K562 (cell line): Measurements from ENCODE around the gene SRGAP3. TPM values are rescaled to one million over a fixed set of nuclear protein-coding genes. Genes with fewer than 3 reads are reported as not detected.
A peak's percentile ranks its signal among the peaks of the same experiment; 100 is the strongest.

Experiments
- CHD2 ChIP-seq: IDR thresholded peaks from 2 replicates; pipeline ENCODE4 v1.6.1; 2011; ENCODE audit warnings: low read depth, low read length
- CREB1 ChIP-seq, 2 experiments: sonication (generic) in 1 of 2; formaldehyde crosslinking in 1 of 2; IDR thresholded peaks; 2 replicates each; pipeline versions ENCODE4 v1.6.1 to v1.8.0; 2012 to 2022; ENCODE audit warnings: inconsistent platforms in 1 of 2, mild to moderate bottlenecking in 1 of 2, missing genetic modification reagents in 1 of 2, moderate library complexity in 1 of 2
- DPF2 ChIP-seq: fragments of 450-650 bp; IDR thresholded peaks from 2 replicates; pipeline ENCODE4 v1.6.1; 2016
- E2F8 ChIP-seq: fragments of 450-650 bp; IDR thresholded peaks from 2 replicates; pipeline ENCODE4 v1.7.1; 2018; ENCODE audit warnings: mild to moderate bottlenecking, low read depth; ENCODE audit not compliant: partially characterized antibody
- NONO ChIP-seq, 2 experiments: fragments of 200-400 bp in 1 of 2; fragments of 450-650 bp in 1 of 2; formaldehyde crosslinking in 1 of 2; IDR thresholded peaks; 2 replicates each; pipeline ENCODE4 v1.6.1; 2017; ENCODE audit warnings: low read depth in 2 of 2, mild to moderate bottlenecking in 2 of 2, moderate library complexity in 2 of 2, low read length in 1 of 2
- PRPF4 ChIP-seq: fragments of 200-400 bp; formaldehyde crosslinking; IDR thresholded peaks from one replicate; pipeline ENCODE4 v1.6.1; 2017; ENCODE audit warnings: low read length, low read depth, mild to moderate bottlenecking; ENCODE audit not compliant: insufficient read depth, poor library complexity, severe bottlenecking
- PURB ChIP-seq: sonication (generic); formaldehyde crosslinking; IDR thresholded peaks from 2 replicates; pipeline ENCODE4 v1.9.0; 2021; ENCODE audit warnings: low read depth, mild to moderate bottlenecking, missing genetic modification reagents
- PYGO2 ChIP-seq: fragments of 450-650 bp; IDR thresholded peaks from 2 replicates; pipeline ENCODE4 v1.6.1; 2016; ENCODE audit warnings: mild to moderate bottlenecking, missing genetic modification characterization, moderate library complexity, missing compliant biosample characterization
- RBM22 ChIP-seq: fragments of 200-400 bp; formaldehyde crosslinking; IDR thresholded peaks from 2 replicates; pipeline ENCODE4 v1.6.1; 2018; ENCODE audit warnings: low read length, low read depth; ENCODE audit not compliant: poor library complexity, severe bottlenecking
- SIN3B ChIP-seq: fragments of 450-650 bp; IDR thresholded peaks from 2 replicates; pipeline ENCODE4 v1.6.1; 2017; ENCODE audit warnings: low read depth, mild to moderate bottlenecking, moderate library complexity
- SLC30A9 ChIP-seq: fragments of 250-450 bp; sonication (Bioruptor Pico); IDR thresholded peaks from 2 replicates; pipeline ENCODE4 v1.8.0; 2022; ENCODE audit warnings: mild to moderate bottlenecking, moderate library complexity
- SMAD2 ChIP-seq: fragments of 150-350 bp; IDR thresholded peaks from 2 replicates; pipeline ENCODE4 v1.6.1; 2014; ENCODE audit warnings: low read depth, mild to moderate bottlenecking, low read length
- SMARCE1 ChIP-seq: fragments of 450-650 bp; IDR thresholded peaks from 2 replicates; pipeline ENCODE4 v1.7.1; 2016; ENCODE audit warnings: mild to moderate bottlenecking
- SOX6 ChIP-seq: fragments of 450-650 bp; IDR thresholded peaks from 2 replicates; pipeline ENCODE4 v1.6.1; 2014; ENCODE audit warnings: mild to moderate bottlenecking
- ZNF174 ChIP-seq: fragments of 250-450 bp; sonication (Bioruptor Pico); IDR thresholded peaks from 2 replicates; pipeline ENCODE4 v1.4.0; 2020; ENCODE audit warnings: mild to moderate bottlenecking
- ZNF445 ChIP-seq: fragments of 250-450 bp; sonication (Bioruptor Pico); IDR thresholded peaks from 2 replicates; pipeline ENCODE4 v1.4.0; 2020; ENCODE audit warnings: low read depth, mild to moderate bottlenecking, moderate library complexity
- ZNF785 ChIP-seq: fragments of 250-450 bp; sonication (Bioruptor Pico); IDR thresholded peaks from 2 replicates; pipeline ENCODE4 v1.4.0; 2020; ENCODE audit warnings: mild to moderate bottlenecking
- polyA plus RNA-seq, 8 experiments: library from polyadenylated mRNA; depleted of rRNA in 4 of 8; stranded (reverse) in 5 of 8; unstranded in 3 of 8; fragments of >200 nt; fragmentation: Nextera tagmentation in 2 of 8; fragmentation: Illumina TruSeq in 1 of 8; extraction: Ambion mirVana in 2 of 8; extraction: Trizol in 1 of 8; gene quantifications; 2 replicates each; pipeline versions ENCODE4 v1.2.1 to v1.2.3, GENCODE V29; 2011 to 2014; ENCODE audit warnings: inconsistent platforms in 1 of 8, missing spikeins in 1 of 8
- total RNA-seq, 7 experiments: library from RNA; depleted of rRNA in 6 of 7; stranded (reverse); fragments of >200 nt in 6 of 7; fragmentation: Illumina TruSeq in 2 of 7; extraction: Trizol in 2 of 7; gene quantifications; 2 replicates each; pipeline versions ENCODE4 v1.2.1 to v1.2.3, GENCODE V29; 2011 to 2021; ENCODE audit warnings: low replicate concordance in 1 of 7
- TF ChIP-seq, protein P1 (sequence below): fragments of 250-450 bp; sonication (Bioruptor Pico); IDR thresholded peaks from 2 replicates; pipeline ENCODE4 v1.4.0; 2020; ENCODE audit warnings: mild to moderate bottlenecking, moderate library complexity
- TF ChIP-seq, protein P2 (sequence below), 3 experiments: IDR thresholded peaks in 2 of 3; conservative IDR thresholded peaks in 1 of 3; 2 replicates each; pipeline ENCODE4 v1.5.1; 2011 to 2012; ENCODE audit warnings: low read length in 3 of 3, mild to moderate bottlenecking in 3 of 3, control low read depth in 2 of 3, improper control_type of control experiment in 1 of 3, inconsistent platforms in 1 of 3, low read depth in 1 of 3, mixed read lengths in 1 of 3, moderate library complexity in 1 of 3; ENCODE audit not compliant: insufficient read depth in 2 of 3
- TF ChIP-seq, protein P3 (sequence below): fragments of 200-800 bp; sonication (Bioruptor generic); IDR thresholded peaks from 2 replicates; pipeline ENCODE4 v1.6.1; 2017; ENCODE audit warnings: missing genetic modification characterization, missing compliant biosample characterization

Gene SRGAP3
- total and polyA plus RNA-seq, 9 of the 15 experiments (the other 6 are each of a cell fraction or from before 2014, with no cell fraction given): 0.11 to 0.85 (median 0.35) TPM; not detected in 2

- TF ChIP-seq, protein P1, sequence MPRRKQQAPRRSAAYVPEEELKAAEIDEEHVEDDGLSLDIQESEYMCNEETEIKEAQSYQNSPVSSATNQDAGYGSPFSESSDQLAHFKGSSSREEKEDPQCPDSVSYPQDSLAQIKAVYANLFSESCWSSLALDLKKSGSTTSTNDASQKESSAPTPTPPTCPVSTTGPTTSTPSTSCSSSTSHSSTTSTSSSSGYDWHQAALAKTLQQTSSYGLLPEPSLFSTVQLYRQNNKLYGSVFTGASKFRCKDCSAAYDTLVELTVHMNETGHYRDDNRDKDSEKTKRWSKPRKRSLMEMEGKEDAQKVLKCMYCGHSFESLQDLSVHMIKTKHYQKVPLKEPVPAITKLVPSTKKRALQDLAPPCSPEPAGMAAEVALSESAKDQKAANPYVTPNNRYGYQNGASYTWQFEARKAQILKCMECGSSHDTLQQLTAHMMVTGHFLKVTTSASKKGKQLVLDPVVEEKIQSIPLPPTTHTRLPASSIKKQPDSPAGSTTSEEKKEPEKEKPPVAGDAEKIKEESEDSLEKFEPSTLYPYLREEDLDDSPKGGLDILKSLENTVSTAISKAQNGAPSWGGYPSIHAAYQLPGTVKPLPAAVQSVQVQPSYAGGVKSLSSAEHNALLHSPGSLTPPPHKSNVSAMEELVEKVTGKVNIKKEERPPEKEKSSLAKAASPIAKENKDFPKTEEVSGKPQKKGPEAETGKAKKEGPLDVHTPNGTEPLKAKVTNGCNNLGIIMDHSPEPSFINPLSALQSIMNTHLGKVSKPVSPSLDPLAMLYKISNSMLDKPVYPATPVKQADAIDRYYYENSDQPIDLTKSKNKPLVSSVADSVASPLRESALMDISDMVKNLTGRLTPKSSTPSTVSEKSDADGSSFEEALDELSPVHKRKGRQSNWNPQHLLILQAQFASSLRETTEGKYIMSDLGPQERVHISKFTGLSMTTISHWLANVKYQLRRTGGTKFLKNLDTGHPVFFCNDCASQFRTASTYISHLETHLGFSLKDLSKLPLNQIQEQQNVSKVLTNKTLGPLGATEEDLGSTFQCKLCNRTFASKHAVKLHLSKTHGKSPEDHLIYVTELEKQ (CRISPR knock-in tag): no peak
- TF ChIP-seq PURB: no peak
- TF ChIP-seq ZNF445: no peak
- no peak for TF ChIP-seq DPF2
- no peak for TF ChIP-seq SMAD2
- TF ChIP-seq SLC30A9: no peak
- no peak for TF ChIP-seq CREB1 (IDR thresholded peaks at IDR 0.05)
- no peak for TF ChIP-seq CREB1 (CRISPR knock-in tag; IDR thresholded peaks at IDR 0.05)
- TF ChIP-seq RBM22: no peak
- TF ChIP-seq, protein P2, sequence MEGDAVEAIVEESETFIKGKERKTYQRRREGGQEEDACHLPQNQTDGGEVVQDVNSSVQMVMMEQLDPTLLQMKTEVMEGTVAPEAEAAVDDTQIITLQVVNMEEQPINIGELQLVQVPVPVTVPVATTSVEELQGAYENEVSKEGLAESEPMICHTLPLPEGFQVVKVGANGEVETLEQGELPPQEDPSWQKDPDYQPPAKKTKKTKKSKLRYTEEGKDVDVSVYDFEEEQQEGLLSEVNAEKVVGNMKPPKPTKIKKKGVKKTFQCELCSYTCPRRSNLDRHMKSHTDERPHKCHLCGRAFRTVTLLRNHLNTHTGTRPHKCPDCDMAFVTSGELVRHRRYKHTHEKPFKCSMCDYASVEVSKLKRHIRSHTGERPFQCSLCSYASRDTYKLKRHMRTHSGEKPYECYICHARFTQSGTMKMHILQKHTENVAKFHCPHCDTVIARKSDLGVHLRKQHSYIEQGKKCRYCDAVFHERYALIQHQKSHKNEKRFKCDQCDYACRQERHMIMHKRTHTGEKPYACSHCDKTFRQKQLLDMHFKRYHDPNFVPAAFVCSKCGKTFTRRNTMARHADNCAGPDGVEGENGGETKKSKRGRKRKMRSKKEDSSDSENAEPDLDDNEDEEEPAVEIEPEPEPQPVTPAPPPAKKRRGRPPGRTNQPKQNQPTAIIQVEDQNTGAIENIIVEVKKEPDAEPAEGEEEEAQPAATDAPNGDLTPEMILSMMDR (IDR thresholded peaks at IDR 0.05 in 2 of 3, conservative IDR thresholded peaks at IDR 0.05 in 1 of 3; ENCODE audit: insufficient read depth in 2 of 3, low read depth in 1 of 3, low read length in 3 of 3): peak in 2 of 3 experiments; percentile 26 to 33; a peak in 2 of 6 replicates
- TF ChIP-seq, protein P3, sequence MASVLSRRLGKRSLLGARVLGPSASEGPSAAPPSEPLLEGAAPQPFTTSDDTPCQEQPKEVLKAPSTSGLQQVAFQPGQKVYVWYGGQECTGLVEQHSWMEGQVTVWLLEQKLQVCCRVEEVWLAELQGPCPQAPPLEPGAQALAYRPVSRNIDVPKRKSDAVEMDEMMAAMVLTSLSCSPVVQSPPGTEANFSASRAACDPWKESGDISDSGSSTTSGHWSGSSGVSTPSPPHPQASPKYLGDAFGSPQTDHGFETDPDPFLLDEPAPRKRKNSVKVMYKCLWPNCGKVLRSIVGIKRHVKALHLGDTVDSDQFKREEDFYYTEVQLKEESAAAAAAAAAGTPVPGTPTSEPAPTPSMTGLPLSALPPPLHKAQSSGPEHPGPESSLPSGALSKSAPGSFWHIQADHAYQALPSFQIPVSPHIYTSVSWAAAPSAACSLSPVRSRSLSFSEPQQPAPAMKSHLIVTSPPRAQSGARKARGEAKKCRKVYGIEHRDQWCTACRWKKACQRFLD (CRISPR knock-in tag): no peak
- no peak for TF ChIP-seq PYGO2 (tag)
- TF ChIP-seq E2F8: no peak
- TF ChIP-seq ZNF785 (CRISPR knock-in tag): no peak
- peak; percentile 32; the same call in 1 of the 2 replicates for TF ChIP-seq SMARCE1
- TF ChIP-seq CHD2: no peak
- no peak for TF ChIP-seq PRPF4
- TF ChIP-seq SOX6: no peak
- no peak for TF ChIP-seq ZNF174 (CRISPR knock-in tag)
- TF ChIP-seq SIN3B: no peak
- no peak for TF ChIP-seq NONO (IDR thresholded peaks at IDR 0.05; ENCODE audit: low read depth in 2 of 2, low read length in 1 of 2)
Observed at GRCh38 chr3:9224490-9224889, 25.0 kb downstream of the SRGAP3 start (continued).
